Neural cell (in vitro differentiated cells): ENCODE results near the gene SEC14L1. TPM values are rescaled to one million over a fixed set of nuclear protein-coding genes. Genes with fewer than 3 reads are reported as not detected.

Experiments
- H2AFZ ChIP-seq: fragments of 200-600, 300-800 bp; sonication (generic), shearing (Covaris generic); 2 replicates; pipeline ENCODE4 v1.6.0; 2014; ENCODE audit warnings: low read depth, mild to moderate bottlenecking, antibody characterized with exemption, low read length, moderate library complexity
- H3F3A ChIP-seq: fragments of 200-600 bp; shearing (Covaris generic); 2 replicates; pipeline ENCODE4 v1.6.1; 2016; ENCODE audit warnings: mild to moderate bottlenecking, moderate library complexity, mixed read lengths, antibody characterized with exemption, low read length; ENCODE audit not compliant: insufficient read depth, poor library complexity, severe bottlenecking
- H3K27ac ChIP-seq: fragments of 200-600, 300-800 bp; sonication (generic), shearing (Covaris generic); 2 replicates; pipeline ENCODE4 v1.5.1; 2014; ENCODE audit warnings: mild to moderate bottlenecking, low read length, moderate library complexity
- H3K27me3 ChIP-seq: fragments of 300-800, 200-600 bp; sonication (generic), shearing (Covaris generic); 2 replicates; pipeline ENCODE4 v1.6.0; 2014; ENCODE audit warnings: mild to moderate bottlenecking, low read depth, low read length, moderate library complexity; ENCODE audit not compliant: insufficient read depth
- H3K36me3 ChIP-seq: fragments of 300-800, 200-600 bp; sonication (generic), shearing (Covaris generic); 2 replicates; pipeline ENCODE4 v1.5.1; 2014; ENCODE audit warnings: mild to moderate bottlenecking, antibody characterized with exemption, low read length, moderate library complexity; ENCODE audit not compliant: insufficient read depth
- H3K4me2 ChIP-seq: fragments of 300-800, 200-600 bp; sonication (generic), shearing (Covaris generic); 2 replicates; pipeline ENCODE4 v1.6.0; 2014; ENCODE audit warnings: mild to moderate bottlenecking, low read length
- H3K4me3 ChIP-seq: fragments of 300-800, 200-600 bp; sonication (generic), shearing (Covaris generic); 2 replicates; pipeline ENCODE4 v1.5.1; 2014; ENCODE audit warnings: mild to moderate bottlenecking, low read length, moderate library complexity
- H3K79me2 ChIP-seq: fragments of 200-600 bp; shearing (Covaris generic); replicated peaks from 2 replicates; pipeline ENCODE4 v1.6.0; 2014; ENCODE audit warnings: mild to moderate bottlenecking, low read length, moderate library complexity; ENCODE audit not compliant: insufficient read depth
- H3K9ac ChIP-seq: fragments of 300-800, 200-600 bp; sonication (generic), shearing (Covaris generic); 2 replicates; pipeline ENCODE4 v1.6.1; 2016; ENCODE audit warnings: mild to moderate bottlenecking, low read length, mixed read lengths
- H3K9me2 ChIP-seq: fragments of 200-600 bp; shearing (Covaris generic); 2 replicates; pipeline ENCODE4 v1.6.1; 2016; ENCODE audit warnings: mild to moderate bottlenecking, low read length, mixed read lengths; ENCODE audit not compliant: insufficient read depth
- H3K9me3 ChIP-seq: fragments of 200-600, 300-800 bp; sonication (generic), shearing (Covaris generic); 2 replicates; pipeline ENCODE4 v1.6.1; 2016; ENCODE audit warnings: mild to moderate bottlenecking, mixed run types, low read length, moderate library complexity, mixed read lengths
- H4K20me1 ChIP-seq: fragments of 200-600 bp; shearing (Covaris generic); 2 replicates; pipeline ENCODE4 v1.6.1; 2016; ENCODE audit warnings: mild to moderate bottlenecking, mixed run types; ENCODE audit not compliant: insufficient read depth
- EP300 ChIP-seq: fragments of 450-650 bp; conservative IDR thresholded peaks from 2 replicates; pipeline ENCODE4 v1.6.1; 2014; ENCODE audit warnings: antibody characterized with exemption, mild to moderate bottlenecking, moderate library complexity; ENCODE audit not compliant: poor library complexity, severe bottlenecking
- EZH2 ChIP-seq: fragments of 200-600, 300-800 bp; shearing (Covaris generic), sonication (generic); IDR thresholded peaks from 2 replicates; pipeline ENCODE4 v1.6.1; 2014; ENCODE audit warnings: antibody characterized with exemption, low read length, borderline replicate concordance, mild to moderate bottlenecking; ENCODE audit not compliant: insufficient read depth, poor library complexity, severe bottlenecking
- MXI1 ChIP-seq: fragments of 450-650 bp; conservative IDR thresholded peaks from 2 replicates; pipeline ENCODE4 v1.6.1; 2014; ENCODE audit warnings: antibody characterized with exemption, mild to moderate bottlenecking; ENCODE audit not compliant: poor library complexity, severe bottlenecking
- POLR2AphosphoS5 ChIP-seq: IDR thresholded peaks from 2 replicates; pipeline ENCODE4 v1.6.1; 2012
- RAD21 ChIP-seq: fragments of 450-650 bp; conservative IDR thresholded peaks from 2 replicates; pipeline ENCODE4 v1.6.1; 2014; ENCODE audit warnings: antibody characterized with exemption, mild to moderate bottlenecking, moderate library complexity
- SMC3 ChIP-seq: fragments of 450-650 bp; conservative IDR thresholded peaks from 2 replicates; pipeline ENCODE4 v1.6.1; 2014; ENCODE audit warnings: antibody characterized with exemption, mild to moderate bottlenecking, moderate library complexity; ENCODE audit not compliant: poor library complexity
- TAF1 ChIP-seq: IDR thresholded peaks from 2 replicates; pipeline ENCODE4 v1.6.1; 2012; ENCODE audit warnings: low read depth
- polyA plus RNA-seq: library from polyadenylated mRNA; depleted of rRNA; stranded (reverse); fragments of >200 nt; gene quantifications from 2 replicates; pipeline ENCODE4 v1.2.3, GENCODE V29; 2014
- TF ChIP-seq, protein P1 (sequence below): IDR thresholded peaks from 2 replicates; pipeline ENCODE4 v1.6.1; 2012; ENCODE audit warnings: borderline replicate concordance
- TF ChIP-seq, protein P2 (sequence below): fragments of 450-650 bp; IDR thresholded peaks from 2 replicates; pipeline ENCODE4 v1.5.1; 2014; ENCODE audit warnings: antibody characterized with exemption, mild to moderate bottlenecking, moderate library complexity; ENCODE audit not compliant: poor library complexity, severe bottlenecking

The SEC14L1 gene
- polyA plus RNA-seq, 1 donor from 2014 or later, result 40.4 TPM

DNA sequence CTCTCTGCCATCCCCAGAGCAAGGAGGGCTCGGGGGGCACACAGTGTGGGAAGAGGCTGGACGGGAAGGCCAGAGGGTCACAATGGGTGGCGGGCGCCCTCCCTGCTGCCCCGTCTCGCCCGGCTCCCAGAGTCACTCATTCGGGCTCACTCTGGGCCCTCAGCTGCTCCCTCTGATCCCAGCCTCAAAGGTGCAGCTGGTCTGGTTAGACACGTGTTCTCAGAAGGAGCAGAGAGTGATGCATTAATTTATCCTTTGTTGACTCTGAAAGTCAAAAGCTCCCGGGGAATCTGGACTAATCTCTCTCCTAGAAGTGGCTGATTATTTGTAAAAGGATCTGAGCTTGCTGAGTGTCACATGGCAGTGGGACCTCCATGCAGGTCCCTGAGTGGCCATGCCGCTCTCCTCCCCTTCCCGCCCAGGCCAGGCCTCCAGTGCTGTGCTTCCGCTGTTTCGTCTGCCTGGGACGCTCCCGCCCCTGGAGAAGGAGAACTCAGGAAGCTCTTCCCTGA, 87.5 kb downstream of the SEC14L1 start:
- H4K20me1 ChIP-seq, result no peaks in the 10 kb centered on the region
- peak overlapping the region; percentile 12 for H3K9ac ChIP-seq
- H3K79me2 ChIP-seq, result no peaks in the 10 kb centered on the region
- no peak overlapping the region for H3K4me2 ChIP-seq
- H2AFZ ChIP-seq, result no peak overlapping the region
- no peaks in the 10 kb centered on the region for H3F3A ChIP-seq
- no peak overlapping the region for H3K27ac ChIP-seq
- H3K9me2 ChIP-seq, result no peaks in the 10 kb centered on the region
- H3K9me3 ChIP-seq, result no peaks in the 10 kb centered on the region
- no peaks in the 10 kb centered on the region for H3K36me3 ChIP-seq
- TF ChIP-seq EP300 (no peak), RAD21 (no peak)
- no peaks in the 10 kb centered on the region for H3K27me3 ChIP-seq
- H3K4me3 ChIP-seq, result no peak overlapping the region

DNA sequence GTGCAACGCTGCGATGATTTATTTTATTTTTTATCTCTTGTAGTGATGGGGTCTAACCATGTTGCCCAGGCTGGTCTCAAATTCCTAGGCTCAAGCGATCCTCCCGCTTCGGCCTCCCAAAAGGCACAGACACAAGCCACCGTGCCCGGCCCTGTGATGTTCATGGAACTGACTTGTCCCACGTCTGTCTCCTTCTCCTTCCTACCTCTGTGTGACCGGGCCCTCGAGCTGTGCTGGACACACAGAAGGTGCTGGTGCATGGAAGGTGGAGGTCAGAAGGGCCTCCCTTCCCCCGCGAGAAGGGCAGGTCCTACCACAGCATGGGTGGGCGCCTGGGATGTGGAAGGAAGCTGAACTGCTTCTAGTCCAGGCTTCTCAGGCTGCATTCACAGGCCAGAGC, 88.0 kb downstream of the SEC14L1 start:
- TF ChIP-seq EZH2, result no peak
- TF ChIP-seq, protein P1, sequence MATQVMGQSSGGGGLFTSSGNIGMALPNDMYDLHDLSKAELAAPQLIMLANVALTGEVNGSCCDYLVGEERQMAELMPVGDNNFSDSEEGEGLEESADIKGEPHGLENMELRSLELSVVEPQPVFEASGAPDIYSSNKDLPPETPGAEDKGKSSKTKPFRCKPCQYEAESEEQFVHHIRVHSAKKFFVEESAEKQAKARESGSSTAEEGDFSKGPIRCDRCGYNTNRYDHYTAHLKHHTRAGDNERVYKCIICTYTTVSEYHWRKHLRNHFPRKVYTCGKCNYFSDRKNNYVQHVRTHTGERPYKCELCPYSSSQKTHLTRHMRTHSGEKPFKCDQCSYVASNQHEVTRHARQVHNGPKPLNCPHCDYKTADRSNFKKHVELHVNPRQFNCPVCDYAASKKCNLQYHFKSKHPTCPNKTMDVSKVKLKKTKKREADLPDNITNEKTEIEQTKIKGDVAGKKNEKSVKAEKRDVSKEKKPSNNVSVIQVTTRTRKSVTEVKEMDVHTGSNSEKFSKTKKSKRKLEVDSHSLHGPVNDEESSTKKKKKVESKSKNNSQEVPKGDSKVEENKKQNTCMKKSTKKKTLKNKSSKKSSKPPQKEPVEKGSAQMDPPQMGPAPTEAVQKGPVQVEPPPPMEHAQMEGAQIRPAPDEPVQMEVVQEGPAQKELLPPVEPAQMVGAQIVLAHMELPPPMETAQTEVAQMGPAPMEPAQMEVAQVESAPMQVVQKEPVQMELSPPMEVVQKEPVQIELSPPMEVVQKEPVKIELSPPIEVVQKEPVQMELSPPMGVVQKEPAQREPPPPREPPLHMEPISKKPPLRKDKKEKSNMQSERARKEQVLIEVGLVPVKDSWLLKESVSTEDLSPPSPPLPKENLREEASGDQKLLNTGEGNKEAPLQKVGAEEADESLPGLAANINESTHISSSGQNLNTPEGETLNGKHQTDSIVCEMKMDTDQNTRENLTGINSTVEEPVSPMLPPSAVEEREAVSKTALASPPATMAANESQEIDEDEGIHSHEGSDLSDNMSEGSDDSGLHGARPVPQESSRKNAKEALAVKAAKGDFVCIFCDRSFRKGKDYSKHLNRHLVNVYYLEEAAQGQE, result no peak
- TF ChIP-seq, protein P2, sequence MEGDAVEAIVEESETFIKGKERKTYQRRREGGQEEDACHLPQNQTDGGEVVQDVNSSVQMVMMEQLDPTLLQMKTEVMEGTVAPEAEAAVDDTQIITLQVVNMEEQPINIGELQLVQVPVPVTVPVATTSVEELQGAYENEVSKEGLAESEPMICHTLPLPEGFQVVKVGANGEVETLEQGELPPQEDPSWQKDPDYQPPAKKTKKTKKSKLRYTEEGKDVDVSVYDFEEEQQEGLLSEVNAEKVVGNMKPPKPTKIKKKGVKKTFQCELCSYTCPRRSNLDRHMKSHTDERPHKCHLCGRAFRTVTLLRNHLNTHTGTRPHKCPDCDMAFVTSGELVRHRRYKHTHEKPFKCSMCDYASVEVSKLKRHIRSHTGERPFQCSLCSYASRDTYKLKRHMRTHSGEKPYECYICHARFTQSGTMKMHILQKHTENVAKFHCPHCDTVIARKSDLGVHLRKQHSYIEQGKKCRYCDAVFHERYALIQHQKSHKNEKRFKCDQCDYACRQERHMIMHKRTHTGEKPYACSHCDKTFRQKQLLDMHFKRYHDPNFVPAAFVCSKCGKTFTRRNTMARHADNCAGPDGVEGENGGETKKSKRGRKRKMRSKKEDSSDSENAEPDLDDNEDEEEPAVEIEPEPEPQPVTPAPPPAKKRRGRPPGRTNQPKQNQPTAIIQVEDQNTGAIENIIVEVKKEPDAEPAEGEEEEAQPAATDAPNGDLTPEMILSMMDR, result no peak
- TF ChIP-seq POLR2AphosphoS5, result no peak
- no peak for TF ChIP-seq SMC3
- TF ChIP-seq TAF1, result no peak
- TF ChIP-seq RAD21, result no peak
- TF ChIP-seq EP300, result no peak
- TF ChIP-seq MXI1, result no peak
- Histone ChIP-seq H3K9me2 (no peaks in the 10 kb centered on the region), H3K9me3 (no peaks in the 10 kb centered on the region), H4K20me1 (no peaks in the 10 kb centered on the region), H3K4me3 (no peak overlapping the region), H3K4me2 (no peak overlapping the region), H3F3A (no peaks in the 10 kb centered on the region), H3K27ac (no peak overlapping the region), H3K79me2 (no peaks in the 10 kb centered on the region), H2AFZ (no peak overlapping the region), H3K9ac (no peak overlapping the region), H3K36me3 (no peaks in the 10 kb centered on the region), H3K27me3 (no peaks in the 10 kb centered on the region)
